ENCODE results near the gene GRK5.

GRK5 gene

DNA sequence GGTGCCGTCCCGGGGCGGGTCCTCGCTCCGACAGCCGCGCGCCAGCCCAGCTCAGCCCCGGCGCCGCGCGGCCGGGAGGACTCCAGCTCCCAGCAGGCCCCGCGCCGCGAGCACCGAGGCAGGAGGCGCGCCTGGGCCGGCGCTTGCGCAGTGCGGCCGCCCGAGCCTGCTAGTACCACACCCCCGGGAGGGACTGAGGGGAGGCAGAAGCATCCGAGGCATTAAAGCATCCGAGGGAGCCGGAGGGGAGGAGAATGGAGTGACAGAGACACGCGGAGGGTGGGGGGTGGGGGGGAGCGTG lies at the start of gene GRK5:
Gene GRK5 (plus strand): TSS at position 206 of the 301 bp plus-strand sequence. CDS start 347 bp downstream, outside the sequence.
- no peaks in the 10 kb centered on the region for H3K27me3 ChIP-seq
- TF ChIP-seq, protein P1, sequence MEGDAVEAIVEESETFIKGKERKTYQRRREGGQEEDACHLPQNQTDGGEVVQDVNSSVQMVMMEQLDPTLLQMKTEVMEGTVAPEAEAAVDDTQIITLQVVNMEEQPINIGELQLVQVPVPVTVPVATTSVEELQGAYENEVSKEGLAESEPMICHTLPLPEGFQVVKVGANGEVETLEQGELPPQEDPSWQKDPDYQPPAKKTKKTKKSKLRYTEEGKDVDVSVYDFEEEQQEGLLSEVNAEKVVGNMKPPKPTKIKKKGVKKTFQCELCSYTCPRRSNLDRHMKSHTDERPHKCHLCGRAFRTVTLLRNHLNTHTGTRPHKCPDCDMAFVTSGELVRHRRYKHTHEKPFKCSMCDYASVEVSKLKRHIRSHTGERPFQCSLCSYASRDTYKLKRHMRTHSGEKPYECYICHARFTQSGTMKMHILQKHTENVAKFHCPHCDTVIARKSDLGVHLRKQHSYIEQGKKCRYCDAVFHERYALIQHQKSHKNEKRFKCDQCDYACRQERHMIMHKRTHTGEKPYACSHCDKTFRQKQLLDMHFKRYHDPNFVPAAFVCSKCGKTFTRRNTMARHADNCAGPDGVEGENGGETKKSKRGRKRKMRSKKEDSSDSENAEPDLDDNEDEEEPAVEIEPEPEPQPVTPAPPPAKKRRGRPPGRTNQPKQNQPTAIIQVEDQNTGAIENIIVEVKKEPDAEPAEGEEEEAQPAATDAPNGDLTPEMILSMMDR (IDR thresholded peaks at IDR 0.05) = peak; percentile 34
- H3K4me1 ChIP-seq (ENCODE audit: control insufficient read depth in 1 of 2, insufficient read depth in 1 of 2, low read depth in 1 of 2, low read length in 1 of 2) = peaks cover 33 to 34% of the 10 kb centered on the region in 2 experiments
- no peaks in the 10 kb centered on the region for H3K36me3 ChIP-seq
- peak within 1 kb of the TSS; percentile 65 to 84 for H3K4me3 ChIP-seq (ENCODE audit: low read depth in 1 of 2, low read length in 1 of 2)
- H3K9me3 ChIP-seq = no peaks in the 10 kb centered on the region
- H3K27ac ChIP-seq = peak within 1 kb of the TSS; percentile 95

DNA sequence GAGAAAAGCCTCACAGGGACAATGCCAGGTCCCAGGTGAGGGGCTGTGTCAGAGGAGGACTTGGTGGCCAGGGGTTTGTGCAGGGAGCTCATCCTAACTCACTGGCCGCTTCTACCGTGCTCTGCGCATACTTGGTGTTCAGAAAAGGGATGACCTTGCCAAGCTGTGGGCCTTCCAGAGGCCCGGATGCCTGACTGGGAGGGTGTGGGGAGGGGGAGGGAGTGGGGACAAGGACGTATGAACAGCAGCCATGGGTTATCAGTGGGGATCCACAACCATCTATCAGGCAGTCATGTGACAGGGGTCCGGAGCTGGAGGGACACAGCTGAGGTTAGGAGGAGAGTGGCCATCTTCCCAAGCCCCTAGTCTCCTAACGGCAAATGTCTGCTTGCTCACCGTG lies 48.0 kb upstream of the GRK5 start:
- Histone ChIP-seq H3K27ac (no peak overlapping the region), H3K36me3 (peaks cover 15% of the 10 kb centered on the region)

DNA sequence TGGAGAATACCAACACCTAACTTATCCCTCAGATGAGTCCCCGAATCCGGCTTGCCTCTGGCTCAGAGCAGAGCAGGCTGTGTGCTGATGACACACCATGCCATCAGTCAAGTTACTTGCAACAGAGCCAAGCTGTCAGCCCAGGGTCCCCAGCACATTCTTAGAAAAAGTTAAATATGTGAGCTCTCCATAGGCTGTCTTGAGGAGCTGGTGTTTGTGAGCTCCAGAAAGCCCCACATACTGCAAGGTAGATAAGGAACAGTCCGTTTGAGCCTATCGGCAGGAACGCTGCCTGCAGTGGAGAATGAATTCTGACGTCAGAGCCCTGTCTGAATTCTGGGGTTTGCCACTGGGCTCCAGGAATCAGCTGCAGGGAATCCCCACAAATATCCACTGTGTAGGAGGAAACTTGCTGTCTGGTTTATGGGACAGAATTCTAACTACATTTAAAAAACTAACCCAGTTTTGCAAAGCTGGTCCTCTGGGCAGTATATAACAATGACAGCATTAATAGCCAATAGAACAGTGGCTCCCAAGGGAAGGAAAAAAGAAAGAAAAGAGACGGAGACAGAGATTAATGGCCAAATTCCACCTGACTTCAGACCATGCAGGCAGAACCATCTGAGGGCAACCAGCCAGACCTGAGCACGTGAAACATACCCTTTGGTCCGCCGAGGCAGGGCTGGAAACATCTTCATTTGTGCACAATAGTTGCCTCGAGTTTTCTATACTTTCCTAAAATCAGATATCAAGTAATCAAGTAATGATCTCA lies 45.5 kb upstream of the GRK5 start:
- H3K9me3 ChIP-seq = no peaks in the 10 kb centered on the region
- TF ChIP-seq, protein P1 (IDR thresholded peaks at IDR 0.05) = no peak
- H3K36me3 ChIP-seq = peaks cover 8% of the 10 kb centered on the region

More for the DNA sequence above, 48.0 kb upstream of the GRK5 start:
- no peaks in the 10 kb centered on the region for H3K9me3 ChIP-seq
- H3K27me3 ChIP-seq = no peaks in the 10 kb centered on the region
- H3K4me3 ChIP-seq (ENCODE audit: low read depth in 1 of 2, low read length in 1 of 2) = no peak overlapping the region
- H3K4me1 ChIP-seq (ENCODE audit: control insufficient read depth in 1 of 2, insufficient read depth in 1 of 2, low read depth in 1 of 2, low read length in 1 of 2) = no peaks in the 10 kb centered on the region
- TF ChIP-seq, protein P1 (IDR thresholded peaks at IDR 0.05) = no peak

GRCh38 chr10:119162452-119163092 lies 44.8 kb upstream of the GRK5 start:
- TF ChIP-seq, protein P1 (IDR thresholded peaks at IDR 0.05) = no peak
- H3K27ac ChIP-seq = no peak overlapping the region
- H3K9me3 ChIP-seq = no peaks in the 10 kb centered on the region
- H3K27me3 ChIP-seq = no peaks in the 10 kb centered on the region
- no peak overlapping the region for H3K4me3 ChIP-seq (ENCODE audit: low read depth in 1 of 2, low read length in 1 of 2)
- peaks cover 19 to 21% of the 10 kb centered on the region in 2 experiments for H3K4me1 ChIP-seq (ENCODE audit: control insufficient read depth in 1 of 2, insufficient read depth in 1 of 2, low read depth in 1 of 2, low read length in 1 of 2)
- H3K36me3 ChIP-seq = peaks cover 14% of the 10 kb centered on the region

More for the DNA sequence above, 45.5 kb upstream of the GRK5 start:
- Histone ChIP-seq H3K27ac (no peak overlapping the region), H3K4me1 (ENCODE audit: control insufficient read depth in 1 of 2, insufficient read depth in 1 of 2, low read depth in 1 of 2, low read length in 1 of 2) (peaks cover 19% of the 10 kb centered on the region in 2 experiments), H3K27me3 (no peaks in the 10 kb centered on the region), H3K4me3 (ENCODE audit: low read depth in 1 of 2, low read length in 1 of 2) (no peak overlapping the region)

GRCh38 chr10:119165171-119166117 lies 41.9 kb upstream of the GRK5 start, which contains the start of gene SFXN4:
SFXN4 (minus strand) TSS chr10:119165714; CDS start chr10:119165647, 67 bp downstream.
- H3K36me3 ChIP-seq = peaks cover 33% of the 10 kb centered on the region
- H3K4me3 ChIP-seq (ENCODE audit: low read depth in 1 of 2, low read length in 1 of 2) = peak within 1 kb of the TSS; percentile 85 to 93
- TF ChIP-seq, protein P1 (IDR thresholded peaks at IDR 0.05) = peak; percentile 64

More at GRCh38 chr10:119165171-119166117, 41.9 kb upstream of the GRK5 start, which contains the start of gene SFXN4:
- Histone ChIP-seq H3K27me3 (no peaks in the 10 kb centered on the region), H3K4me1 (ENCODE audit: control insufficient read depth in 1 of 2, insufficient read depth in 1 of 2, low read depth in 1 of 2, low read length in 1 of 2) (peaks cover 19 to 21% of the 10 kb centered on the region in 2 experiments), H3K27ac (peak within 1 kb of the TSS; percentile 83), H3K9me3 (no peaks in the 10 kb centered on the region)

All from neutrophil (primary cell).